Erythroblast (primary cell): ENCODE measurements around the gene ACOT4.
"Not testable (repeated sequence)": the region's sequence is repeated elsewhere in the genome, so short reads cannot be mapped to it uniquely, and the experiment has no call there.

ENCODE experiments used
- DNase-seq, 2 experiments: peaks; one replicate each; lab custom pipeline; 2025; lab: John Stamatoyannopoulos, UW
- GATA1 ChIP-seq: IDR thresholded peaks from 2 replicates; pipeline ENCODE4 v1.6.1; 2011; ENCODE audit warnings: low read depth, mild to moderate bottlenecking, control low read depth, low read length, moderate library complexity
- POLR2A ChIP-seq: IDR thresholded peaks from 2 replicates; pipeline ENCODE4 v1.6.1; 2011; ENCODE audit warnings: mild to moderate bottlenecking, low read length

The ACOT4 gene

DNA sequence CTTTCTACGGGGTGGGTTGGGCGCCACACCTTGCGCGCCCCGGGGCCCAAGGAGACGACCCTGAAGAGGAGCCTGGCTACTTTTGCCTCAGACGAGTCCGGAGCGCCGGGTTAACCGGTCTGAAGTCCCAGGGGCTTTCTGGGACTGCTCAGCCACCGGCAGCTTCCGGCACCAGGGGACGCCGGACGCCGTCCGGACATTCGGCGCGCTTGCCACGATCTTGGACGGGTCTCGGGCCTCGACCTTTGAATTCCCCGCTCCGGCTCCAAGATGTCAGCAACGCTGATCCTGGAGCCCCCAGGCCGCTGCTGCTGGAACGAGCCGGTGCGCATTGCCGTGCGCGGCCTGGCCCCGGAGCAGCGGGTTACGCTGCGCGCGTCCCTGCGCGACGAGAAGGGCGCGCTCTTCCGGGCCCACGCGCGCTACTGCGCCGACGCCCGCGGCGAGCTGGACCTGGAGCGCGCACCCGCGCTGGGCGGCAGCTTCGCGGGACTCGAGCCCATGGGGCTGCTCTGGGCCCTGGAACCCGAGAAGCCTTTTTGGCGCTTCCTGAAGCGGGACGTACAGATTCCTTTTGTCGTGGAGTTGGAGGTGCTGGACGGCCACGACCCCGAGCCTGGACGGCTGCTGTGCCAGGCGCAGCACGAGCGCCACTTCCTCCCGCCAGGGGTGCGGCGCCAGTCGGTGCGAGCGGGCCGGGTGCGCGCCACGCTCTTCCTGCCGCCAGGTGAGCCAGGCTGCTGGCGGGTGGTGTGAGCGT lies at the start of gene ACOT4:
ACOT4 (plus strand) TSS at position 184 of the 760 bp plus-strand sequence; CDS start at position 271, 87 bp downstream.
- peak; percentile 39 for TF ChIP-seq POLR2A
- TF ChIP-seq GATA1: no peak
- peak; percentile 43 to 57 for DNase-seq

DNA sequence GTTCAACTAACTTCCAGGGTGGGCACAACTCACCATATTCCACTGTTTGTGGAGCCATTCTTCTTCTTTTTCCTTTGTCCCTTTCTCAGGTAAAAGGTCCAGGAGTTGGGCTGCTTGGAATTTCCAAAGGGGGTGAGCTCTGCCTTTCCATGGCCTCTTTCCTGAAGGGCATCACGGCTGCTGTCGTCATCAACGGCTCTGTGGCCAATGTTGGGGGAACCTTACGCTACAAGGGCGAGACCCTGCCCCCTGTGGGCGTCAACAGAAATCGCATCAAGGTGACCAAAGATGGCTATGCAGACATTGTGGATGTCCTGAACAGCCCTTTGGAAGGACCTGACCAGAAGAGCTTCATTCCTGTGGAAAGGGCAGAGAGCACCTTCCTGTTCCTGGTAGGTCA lies 48.7 kb upstream of the ACOT4 start:
- not testable (repeated sequence) for DNase-seq

DNA sequence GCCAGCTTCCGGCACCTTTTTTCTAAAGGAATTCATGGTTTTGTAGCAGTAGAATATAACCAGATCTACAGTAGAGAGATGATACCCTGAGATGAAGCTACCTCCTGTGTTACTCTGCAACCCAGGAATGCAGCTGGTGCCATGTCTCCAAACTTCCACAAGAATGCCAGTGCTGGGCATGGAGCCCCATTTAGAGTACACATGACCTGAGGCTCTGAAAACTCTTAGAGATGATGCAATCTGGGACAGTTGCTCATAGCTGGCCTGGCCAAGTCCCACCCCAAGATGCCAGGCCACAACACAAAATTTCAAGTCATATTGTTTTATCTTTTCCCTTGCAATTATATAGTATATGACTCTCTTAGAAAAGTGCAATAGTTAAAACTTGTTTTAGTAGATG lies 46.3 kb upstream of the ACOT4 start:
- not testable (repeated sequence) for DNase-seq

DNA sequence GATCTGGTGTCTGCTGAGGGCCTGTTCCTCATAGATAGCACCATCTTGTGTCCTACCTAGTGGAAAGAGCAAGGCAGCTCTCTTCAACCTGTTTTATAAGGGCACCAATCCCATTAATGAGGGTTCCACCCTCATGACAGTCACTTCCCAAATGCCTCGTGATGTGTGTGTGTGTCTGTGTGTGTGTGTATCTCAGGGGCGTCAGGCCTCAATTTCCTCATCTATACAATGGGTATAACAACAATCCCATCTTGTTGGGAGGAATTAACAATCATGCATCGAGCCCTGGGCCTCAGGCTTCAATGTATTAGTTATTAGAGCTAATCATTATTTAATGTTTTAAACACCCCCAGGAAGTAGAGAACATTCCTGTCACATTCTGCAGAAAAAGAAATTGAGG lies 42.6 kb upstream of the ACOT4 start:
- DNase-seq: not testable (repeated sequence)

DNA sequence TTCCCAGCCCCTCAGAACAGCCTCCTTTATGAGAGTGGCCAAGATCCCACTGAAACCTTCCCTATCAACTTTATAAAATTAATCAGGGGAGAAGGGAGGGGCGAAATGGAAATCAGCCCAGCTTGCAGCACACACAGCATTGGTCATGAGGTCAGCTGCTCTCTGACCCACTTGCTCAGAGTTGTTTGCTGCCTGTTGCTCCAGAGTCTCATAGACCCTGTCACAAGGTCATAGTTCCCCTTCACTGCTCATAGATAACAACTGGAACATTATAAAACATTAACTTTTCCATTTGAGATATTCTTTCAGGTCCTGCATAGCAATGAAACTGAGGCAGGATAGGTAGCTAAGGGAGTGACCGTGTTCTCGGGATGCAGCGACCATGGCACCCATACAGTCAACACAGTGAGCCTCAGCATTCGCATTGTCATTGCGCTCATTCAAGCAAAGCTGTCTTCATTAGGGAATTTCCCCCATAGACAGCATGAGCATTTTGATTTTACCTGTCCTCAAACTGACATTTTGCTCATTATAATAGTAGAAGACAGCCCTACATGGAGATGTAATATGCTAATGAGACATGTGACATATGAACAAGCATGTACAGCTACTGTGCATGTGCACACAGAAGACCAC lies 41.7 kb upstream of the ACOT4 start:
- not testable (repeated sequence) for DNase-seq

DNA sequence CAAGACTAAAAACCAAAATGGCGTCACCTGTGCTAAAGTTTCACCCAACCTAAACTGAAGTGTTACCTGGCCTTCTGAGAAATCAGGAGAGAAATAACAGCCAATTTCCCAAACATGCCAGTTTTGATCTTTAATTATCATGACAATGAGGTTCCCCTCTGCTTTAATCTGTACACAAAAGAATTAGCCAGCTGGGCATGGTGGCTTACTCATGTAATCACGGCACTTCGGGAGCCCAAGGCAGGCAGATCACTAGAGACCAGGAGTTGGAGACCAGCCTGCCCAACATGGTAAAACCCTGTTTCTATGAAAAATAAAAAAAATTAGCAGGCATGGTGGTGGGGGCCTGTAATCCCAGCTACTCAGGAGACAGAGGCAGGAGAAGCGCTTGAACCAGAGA lies 37.8 kb upstream of the ACOT4 start:
- DNase-seq: no peak
- TF ChIP-seq GATA1: no peak
- TF ChIP-seq POLR2A: no peak

DNA sequence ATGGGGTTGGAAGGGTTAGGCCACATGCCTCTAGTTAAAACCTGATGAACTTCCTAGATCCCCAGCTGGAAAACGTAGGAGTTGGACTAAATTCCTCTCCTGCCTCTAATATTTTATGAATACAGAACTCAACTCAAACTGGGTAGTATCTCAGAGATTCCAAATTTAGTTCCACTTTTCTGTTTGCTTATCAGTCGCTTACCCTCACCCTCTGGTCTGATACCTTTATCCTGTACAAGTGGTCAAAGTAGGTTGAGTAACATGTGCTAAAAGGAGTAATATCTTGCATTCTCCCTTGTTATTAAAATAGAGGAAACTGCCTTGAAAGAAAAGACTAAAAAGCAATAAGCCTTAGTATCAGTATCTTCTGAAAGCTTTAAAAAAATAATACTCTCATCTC lies 34.5 kb upstream of the ACOT4 start:
- DNase-seq: not testable (repeated sequence)

GRCh38 chr14:73558238-73558637 lies 33.4 kb upstream of the ACOT4 start:
- not testable (repeated sequence) for DNase-seq

DNA sequence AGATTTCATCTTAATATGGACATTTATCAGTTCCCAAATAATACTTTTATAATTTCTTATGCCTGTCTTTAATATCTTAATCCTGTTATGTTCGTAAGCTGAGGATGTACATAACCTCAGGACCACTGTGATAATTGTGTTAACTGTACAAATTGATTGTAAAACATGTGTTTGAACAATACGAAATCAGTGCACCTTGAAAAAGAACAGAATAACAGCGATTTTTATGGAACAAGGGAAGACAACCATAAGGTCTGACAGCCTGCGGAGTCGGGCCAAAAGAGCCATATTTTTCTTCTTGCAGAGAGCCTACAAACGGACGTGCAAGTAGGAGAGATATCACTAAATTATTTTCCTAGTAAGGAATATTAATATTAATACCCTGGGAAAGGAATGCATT lies 29.4 kb upstream of the ACOT4 start:
- not testable (repeated sequence) for DNase-seq

DNA sequence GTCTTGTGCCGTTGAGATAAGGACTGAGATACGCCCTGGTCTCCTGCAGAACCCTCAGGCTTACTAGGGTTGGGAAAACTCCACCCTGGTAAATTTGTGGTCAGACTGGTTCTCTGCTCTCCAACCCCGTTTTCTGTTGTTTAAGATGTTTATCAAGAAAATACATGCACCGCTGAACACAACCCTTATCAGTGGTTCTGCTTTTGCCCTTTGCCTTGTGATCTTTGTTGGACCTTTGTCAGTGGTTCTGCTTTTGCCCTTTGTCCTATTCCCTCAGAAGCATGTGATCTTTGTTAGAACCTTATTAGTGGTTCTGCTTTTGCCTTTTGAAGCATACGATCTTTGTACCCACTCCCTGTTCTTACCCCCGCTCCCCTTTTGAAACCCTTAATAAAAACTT lies 29.0 kb upstream of the ACOT4 start:
- DNase-seq: not testable (repeated sequence)

DNA sequence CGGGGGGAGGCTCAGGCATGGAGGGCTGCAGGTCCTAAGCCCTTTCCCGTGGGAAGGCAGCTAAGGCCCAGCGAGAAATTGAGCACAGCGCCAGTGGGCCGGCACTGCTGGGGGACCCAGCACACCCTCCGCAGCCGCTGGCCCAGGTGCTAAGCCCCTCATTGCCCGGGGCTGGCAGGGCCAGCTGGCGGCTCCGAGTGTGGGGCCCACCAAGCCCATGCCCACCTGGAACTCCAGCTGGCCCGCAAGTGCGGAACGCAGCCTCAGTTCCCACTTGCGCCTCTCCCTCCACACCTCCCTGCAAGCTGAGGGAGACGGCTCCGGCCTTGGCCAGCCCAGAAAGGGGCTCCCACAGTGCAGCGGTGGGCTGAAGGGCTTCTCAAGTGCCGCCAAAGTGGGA lies 25.2 kb upstream of the ACOT4 start:
- DNase-seq: not testable (repeated sequence)

DNA sequence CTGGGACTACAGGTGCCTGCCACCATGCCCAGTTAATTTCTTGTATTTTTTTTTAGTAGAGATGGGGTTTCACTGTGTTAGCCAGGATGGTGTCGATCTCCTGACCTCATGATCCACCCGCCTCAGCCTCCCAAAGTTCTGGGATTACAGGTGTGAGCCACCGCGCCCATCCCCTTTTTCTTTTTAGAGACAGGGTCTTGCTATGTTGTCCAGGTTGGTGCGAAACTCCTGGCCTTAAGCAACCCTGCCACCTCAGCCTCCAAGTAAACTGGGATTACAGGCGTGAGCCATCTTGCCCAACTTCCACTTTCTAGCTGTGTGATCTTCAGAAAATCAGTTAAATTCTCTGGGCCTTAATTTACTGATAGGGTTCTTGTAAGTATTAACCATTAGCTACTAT lies 24.7 kb upstream of the ACOT4 start:
- not testable (repeated sequence) for DNase-seq

DNA sequence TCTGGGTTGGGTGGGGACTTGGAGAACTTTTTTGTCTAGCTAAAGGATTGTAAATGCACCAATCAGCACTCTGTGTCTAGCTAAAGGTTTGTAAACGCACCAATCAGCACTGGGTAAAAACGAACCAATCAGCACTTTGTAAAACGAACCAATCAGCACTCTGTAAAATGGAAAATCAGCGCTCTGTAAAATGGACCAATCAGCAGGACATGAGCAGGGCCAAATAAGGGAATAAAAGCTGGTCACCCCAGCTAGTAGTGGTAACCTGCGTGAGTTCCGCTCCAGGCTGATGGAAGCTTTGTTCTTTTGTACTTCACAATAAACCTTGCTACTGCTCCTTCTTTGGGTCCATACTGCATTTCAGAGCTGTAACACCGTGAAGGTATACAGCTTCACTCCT lies 24.3 kb upstream of the ACOT4 start:
- no peak for TF ChIP-seq GATA1
- no peak for TF ChIP-seq POLR2A
- peak in 1 of 2 experiments; percentile 20 for DNase-seq

DNA sequence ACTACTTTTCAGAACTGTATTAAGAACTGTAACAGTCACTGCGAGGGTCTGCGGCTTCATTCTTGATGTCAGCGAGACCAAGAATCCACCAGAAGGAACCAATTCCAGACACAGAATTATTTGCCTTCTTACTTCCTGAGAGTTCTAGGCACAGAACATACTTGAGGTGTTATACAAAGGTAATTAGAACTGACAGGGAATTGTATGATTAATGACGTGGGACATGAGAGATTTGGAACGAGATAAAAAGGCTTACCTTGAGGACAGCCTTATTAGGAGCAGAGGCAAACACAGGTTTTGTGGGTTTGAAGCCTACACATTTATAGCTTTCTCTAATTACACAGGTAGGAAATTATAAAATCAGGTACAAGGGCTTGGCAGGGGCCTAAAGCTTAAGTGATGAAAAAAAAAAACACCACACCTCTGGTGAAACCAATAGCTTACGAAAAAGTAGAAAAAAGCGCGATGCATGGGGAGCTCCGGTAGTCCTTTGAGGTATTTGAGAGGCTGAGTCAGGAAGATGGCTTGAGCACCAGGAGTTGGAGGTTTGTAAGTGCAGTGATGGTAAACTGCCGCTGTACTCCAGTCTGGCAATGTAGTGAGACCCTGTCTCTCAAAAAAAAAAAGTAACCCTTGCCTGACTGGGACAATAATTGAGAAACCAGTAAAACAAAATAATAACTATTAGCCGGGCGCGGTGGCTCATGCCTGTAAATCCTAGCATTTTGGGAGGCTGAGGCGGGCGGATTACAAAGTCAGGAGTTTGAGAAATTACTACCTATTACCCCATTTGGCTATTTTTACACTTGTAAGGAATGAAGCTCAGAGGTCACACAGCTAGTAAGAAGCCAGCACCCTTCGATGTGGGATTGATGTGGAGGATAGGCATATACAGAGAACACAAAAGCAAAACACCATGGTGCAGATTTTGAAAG lies 23.5 kb upstream of the ACOT4 start:
- TF ChIP-seq POLR2A (no peak), GATA1 (no peak)
- no peak for DNase-seq

DNA sequence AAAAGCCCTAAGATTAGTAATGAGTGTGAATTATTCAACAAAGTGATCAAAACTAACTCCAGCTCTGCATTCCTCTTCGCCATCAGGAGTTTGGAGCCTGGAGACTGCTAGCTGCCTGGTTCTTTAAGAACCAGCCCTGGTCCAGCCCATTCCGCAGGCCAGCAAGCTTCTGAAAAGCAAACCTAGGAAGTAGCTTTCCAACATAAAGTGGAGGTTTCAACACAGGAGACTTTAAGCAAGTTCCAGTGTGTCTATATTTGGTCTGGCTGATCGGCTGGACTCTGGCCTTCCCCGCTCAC lies 22.8 kb upstream of the ACOT4 start:
- DNase-seq: not testable (repeated sequence)
